HG03558 (cell line): ENCODE measurements around the gene HIVEP2.

ENCODE experiments used
- ATAC-seq: cut with Tn5 transposase; IDR thresholded peaks from one replicate; pipeline ENCODE4 v1.9.1; 2021; ENCODE audit warnings: moderate number of reproducible peaks; ENCODE audit not compliant: unreplicated experiment; ENCODE audit errors: extremely low read depth

The HIVEP2 gene

GRCh38 chr6:142945446-142946180 is 637 bp upstream of the HIVEP2 start:
- no peak for ATAC-seq

DNA sequence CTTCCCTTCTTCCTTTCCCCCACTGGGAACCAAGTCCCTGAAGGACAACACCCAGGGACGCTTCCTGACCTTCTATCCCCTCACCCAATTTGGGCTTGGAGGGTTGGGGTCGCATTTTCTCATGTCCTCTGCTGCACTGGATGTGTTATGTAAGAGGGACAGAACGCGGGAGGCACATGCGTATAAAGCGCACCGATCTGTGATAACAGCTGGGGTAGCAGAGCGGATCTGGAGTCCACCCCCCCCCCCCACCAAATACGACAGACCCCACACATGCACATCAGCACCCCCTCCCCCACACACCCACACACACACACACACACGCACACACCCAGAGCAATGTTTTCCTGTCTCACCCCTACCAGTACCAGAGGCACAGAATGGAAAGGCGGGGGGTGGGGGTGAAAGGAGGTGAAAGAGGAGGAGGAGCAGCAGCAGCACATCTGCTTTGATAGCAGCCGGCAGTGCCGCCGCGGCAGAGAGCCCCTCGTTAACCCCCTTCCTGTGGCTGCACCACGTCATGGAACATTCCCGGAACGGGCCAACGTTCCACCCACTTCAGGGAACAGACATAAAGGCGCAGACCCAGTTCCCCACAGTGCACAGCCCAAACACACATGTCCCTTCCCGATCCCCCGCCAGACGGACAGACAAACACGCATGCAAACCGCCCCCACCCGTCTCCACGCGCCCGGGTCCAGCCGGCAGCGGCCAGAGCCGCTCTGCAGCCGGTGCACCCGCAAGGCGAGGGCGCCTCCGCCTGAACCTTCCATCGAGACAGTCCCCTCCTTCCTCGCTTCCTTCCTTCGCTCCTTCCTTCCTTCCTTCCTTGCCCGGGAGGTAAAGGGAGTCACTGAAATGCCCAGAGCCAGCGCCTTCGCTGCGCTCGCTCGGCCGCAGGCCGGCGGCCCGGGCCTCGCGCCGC is 590 bp downstream of the HIVEP2 start:
- ATAC-seq, result no peak

- no peak for ATAC-seq
These were observed 1.3 kb downstream of the HIVEP2 start for GRCh38 chr6:142943711-142944123.

- no peak for ATAC-seq
These were observed 2.2 kb downstream of the HIVEP2 start for GRCh38 chr6:142942805-142943227.

GRCh38 chr6:142942238-142942637 is 2.7 kb downstream of the HIVEP2 start:
- no peak for ATAC-seq

- no peak for ATAC-seq
These were observed 4.0 kb downstream of the HIVEP2 start for GRCh38 chr6:142941018-142941417.

GRCh38 chr6:142940487-142940886 is 4.5 kb downstream of the HIVEP2 start:
- no peak for ATAC-seq

- ATAC-seq, result no peak
These were observed 6.5 kb downstream of the HIVEP2 start for GRCh38 chr6:142938510-142938909.

GRCh38 chr6:142937986-142938385 is 7.0 kb downstream of the HIVEP2 start:
- no peak for ATAC-seq

- no peak for ATAC-seq
These were observed 9.1 kb downstream of the HIVEP2 start for GRCh38 chr6:142935553-142936517.

GRCh38 chr6:142934599-142934998 is 10.4 kb downstream of the HIVEP2 start:
- no peak for ATAC-seq

DNA sequence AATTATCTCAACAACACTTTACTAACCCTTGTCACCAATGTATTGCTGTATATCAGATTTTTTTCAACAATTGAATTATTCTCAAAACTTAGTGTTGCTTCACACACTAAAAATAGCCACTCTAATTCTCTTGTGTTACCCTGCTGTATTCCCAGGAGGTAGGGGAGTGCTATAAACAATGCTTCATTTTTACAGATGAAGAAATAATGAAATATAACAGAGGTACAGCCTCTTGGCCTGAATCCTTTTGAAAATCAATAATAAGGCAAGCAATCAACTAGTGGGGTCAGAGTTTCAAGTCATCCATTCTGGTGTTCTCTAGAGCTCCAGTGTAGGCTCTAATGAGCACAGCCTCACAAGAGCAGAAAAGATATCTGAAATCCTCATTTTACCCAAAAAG is 10.9 kb downstream of the HIVEP2 start:
- no peak for ATAC-seq

DNA sequence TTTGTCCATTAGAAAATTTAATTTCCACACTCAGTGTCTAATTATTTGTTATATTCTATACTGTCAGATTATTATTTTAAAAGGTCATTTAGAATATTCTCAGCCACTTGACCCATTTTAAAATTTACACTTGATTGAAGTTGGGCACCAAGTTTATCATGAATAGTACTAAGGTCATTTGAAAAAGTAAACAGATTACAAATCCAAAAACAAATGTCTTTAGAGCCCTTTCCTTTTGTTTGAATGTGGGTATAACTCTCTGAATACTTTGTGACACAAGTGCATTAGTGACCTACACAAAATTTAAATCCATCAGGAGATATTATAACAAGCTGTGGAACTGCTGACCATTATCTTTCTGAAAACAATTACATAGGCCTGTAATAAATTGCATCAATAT is 11.3 kb downstream of the HIVEP2 start:
- no peak for ATAC-seq

DNA sequence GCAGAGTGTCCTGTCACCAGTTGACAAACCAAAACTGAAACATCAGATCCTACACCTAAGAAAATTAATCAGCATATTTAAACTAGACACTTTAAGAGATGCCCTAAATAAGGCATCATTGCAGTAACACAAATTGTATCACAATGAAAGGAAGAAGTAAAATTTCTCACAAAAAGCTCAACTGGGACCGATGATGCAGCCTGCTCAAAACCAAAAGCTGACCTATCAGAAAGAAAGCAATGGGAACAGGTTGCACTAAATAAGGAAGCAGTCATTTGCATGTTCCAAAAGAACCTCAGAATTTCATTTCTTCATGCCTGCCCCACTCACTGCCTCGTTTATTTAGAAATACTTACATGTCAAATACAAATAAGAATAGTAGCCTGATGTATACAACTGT is 12.1 kb downstream of the HIVEP2 start:
- no peak for ATAC-seq

GRCh38 chr6:142929751-142930358 is 15.1 kb downstream of the HIVEP2 start:
- ATAC-seq, result no peak

- no peak for ATAC-seq
These were observed 17.1 kb downstream of the HIVEP2 start for GRCh38 chr6:142927904-142928303.

GRCh38 chr6:142927271-142927580 is 17.8 kb downstream of the HIVEP2 start:
- no peak for ATAC-seq

DNA sequence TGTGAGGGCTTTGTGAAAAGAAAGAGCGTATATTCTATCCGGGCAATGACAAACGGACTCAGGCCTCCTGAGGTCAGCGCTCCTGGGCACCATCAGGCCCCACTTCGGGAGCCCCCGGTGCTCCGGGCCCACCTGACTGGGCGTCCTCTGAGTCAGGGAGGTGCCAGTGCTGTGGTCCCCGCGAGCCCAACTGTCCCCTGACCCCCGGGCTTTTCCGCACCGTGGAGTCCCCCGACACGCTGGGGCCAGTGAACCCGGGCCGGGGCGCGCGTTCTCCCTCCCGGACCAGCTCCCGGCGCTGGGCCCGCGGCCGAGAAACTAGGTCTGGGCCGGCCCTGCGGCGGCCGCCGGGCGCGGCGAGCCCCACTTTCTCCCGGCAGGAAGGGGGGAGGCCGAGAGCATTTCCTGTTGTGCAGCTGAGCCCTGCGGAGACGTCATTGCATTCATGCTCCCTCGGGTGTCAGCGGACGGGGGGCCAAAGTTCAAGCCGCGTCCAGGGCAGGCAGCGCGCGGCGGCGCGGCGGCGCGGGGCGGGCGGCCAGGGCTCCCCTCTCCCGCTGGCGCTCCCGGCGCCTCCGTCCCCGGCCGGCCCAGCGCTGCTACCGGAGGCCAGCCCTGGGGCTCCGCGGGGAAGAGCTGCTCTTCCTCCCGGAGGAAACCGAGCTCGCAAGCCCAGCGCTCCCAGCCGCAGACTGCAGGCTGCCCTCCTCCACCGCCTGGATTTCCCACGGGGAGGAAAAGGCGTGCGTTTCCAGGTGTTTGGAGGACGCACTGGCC is 18.3 kb downstream of the HIVEP2 start:
- peak; percentile 70 for ATAC-seq

- no peak for ATAC-seq
These were observed 18.8 kb downstream of the HIVEP2 start for GRCh38 chr6:142926177-142926493.
